ENCODE data around the gene CCDC177.
"Not testable (repeated sequence)": the region's sequence is repeated elsewhere in the genome, so short reads cannot be mapped to it uniquely, and the experiment has no call there.

The CCDC177 gene

DNA sequence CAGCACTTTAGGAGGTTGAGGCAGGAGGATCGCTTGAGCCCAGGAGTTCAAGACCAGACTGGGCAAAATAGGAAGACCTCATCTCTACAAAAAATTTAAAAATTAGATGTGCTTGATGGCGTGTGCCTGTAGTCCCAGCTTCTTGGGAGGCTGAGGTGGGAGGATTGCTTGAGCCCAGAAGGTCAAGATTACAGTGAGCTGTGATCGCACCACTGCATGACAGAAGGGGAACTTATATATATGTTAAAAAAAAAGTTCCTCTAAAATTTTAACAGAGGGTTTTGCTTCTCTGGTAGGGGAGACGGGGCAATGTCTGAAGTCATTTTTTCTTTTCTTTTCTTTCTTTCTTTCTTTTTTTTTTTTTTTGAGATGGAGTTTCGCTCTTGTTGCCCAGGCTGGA lies 24.8 kb upstream of the CCDC177 start:
- not testable (repeated sequence) for DNase-seq

DNA sequence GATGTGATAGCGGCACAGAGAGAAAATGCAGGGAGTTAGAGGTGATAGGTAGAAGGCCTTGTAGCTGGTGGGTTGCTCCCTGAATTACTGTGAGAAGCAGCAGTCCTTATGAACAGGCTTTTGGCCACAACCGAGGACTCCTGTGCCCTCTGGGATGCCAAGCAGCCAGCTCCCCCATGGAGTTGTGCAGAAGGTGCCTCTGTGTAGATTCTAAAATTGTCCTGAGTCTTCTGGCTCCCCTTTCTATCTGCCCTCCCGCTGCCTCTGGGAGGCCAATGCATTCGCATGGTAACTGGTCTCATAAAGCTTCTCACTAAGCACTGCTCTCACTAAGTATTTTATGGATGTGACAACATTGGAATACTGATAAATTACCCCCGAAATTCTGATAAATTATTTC lies 20.7 kb upstream of the CCDC177 start:
- DNase-seq: no peak

DNA sequence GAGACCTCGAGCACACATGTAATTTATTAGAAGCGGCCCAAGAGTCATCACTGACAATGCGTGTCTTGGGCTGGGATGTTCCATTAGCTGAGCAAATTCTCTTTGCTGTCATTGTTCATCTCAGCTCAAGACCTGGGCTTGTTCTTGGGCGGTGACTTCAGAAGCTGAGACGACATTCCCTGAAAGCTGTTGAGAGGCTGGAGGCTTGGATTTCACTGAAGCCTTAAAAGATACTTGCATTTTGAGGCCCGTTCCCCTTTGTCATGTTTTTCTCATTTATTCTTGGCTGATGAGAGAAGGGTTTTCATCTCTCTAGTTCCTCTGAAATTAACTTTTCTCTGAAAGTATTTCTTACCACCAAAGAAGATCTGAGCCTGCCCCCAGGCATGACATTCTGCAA lies 20.2 kb upstream of the CCDC177 start:
- DNase-seq: no peak

DNA sequence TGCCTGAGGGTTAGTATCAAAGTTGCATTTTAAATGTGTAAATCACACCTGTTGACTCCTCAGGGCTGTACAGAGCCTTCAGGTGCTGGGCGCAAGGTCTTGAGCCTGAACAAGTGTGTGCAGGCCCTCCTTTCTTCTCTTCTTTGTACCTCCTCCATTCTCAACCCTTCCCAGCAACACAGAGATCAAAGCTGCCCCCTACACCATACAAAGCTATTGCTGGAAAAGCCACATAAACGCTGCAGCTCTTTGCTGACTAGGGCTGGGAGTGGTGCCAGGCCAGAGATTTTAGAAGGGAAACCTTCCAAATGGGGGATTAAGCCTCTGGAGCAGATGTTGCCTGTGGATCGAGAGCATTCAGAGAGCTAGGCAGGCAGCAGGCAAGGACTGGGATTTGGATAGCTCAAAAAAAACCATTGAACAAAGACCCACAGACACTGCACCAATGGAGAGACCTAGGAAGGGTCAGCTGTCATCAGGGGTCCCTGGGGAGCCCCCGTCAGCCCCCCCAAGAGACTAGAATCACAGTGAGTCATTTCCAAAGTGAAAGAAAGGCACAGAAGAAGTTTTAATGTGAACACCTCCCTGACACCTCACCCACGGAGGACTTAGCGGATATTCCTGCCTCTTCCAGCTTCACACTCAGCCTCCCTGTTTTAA lies 18.5 kb upstream of the CCDC177 start:
- no peak for DNase-seq

DNA sequence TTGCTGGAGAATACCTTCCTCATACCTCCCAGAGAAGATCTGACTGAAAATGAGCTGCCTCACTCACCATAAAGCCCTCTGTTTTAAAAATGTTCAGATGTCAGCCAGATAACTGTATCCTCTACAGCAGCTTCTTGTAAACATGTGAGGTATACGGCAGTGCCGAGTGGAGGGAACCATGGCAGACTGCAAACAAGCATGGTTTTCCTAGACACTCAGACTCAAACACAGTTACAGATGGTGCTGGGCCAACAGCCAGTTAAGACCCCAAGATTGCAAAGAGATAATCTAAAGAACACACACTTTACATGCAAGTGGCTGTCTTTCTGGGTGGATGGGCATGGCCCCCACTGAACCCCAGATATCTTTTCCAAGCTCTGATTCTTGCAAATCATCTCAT lies 16.6 kb upstream of the CCDC177 start:
- no peak for DNase-seq

DNA sequence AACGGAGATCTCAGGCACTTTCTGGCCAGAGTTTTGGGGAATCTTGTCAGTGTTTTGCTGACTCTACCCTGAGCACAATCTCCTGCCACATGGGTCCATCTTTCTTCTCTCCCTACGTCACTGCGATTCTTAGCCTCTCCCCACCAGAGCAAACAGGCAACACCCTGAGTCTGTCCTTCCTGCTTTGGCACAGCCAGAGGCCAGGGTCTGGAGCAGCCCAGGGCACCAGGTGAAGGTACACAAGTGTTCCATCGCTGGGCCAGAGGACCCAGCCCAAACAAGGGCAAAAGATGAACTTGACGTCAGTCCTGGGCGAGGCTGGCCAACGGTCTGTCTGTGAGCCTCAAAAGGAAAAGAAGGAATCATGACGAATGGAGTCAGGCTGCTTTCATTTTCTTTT lies 12.7 kb upstream of the CCDC177 start:
- DNase-seq: no peak

DNA sequence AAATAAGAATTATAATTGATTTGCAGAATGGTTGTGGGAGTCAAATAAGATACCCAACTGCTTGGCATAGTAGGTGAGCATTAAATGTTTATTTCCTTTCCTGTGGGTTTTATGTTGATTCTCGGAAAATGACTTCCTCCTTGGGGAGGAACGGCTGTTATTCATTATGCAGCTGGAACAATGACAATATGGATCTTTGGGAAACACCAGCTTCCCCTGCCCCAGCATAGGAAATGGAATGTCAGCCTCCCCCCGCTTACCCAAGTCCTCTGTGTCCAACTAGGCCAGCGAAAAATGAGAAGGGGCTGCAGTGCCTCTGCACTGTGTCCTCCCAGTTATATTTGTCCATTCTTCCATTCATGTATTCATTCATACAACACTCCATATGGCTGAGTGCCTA lies 11.7 kb upstream of the CCDC177 start:
- no peak for DNase-seq

DNA sequence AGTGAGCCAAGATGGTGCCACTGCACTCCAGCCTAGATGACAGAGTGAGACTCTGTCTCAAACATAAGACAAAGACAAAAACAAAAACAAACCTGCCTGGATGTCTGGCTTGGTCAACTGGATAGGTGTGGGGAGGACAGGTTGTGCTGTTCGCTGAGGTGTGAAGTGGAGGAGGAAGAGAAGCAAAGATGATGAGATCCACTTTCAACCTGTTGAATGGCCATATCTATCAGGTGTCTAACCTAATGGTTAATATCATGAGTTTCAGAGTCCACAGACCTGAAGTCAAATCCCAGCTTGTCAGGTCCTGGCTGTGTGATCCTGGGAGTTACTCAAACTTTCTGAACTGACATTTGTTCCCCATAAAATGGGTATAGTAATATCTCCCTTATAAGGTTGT lies 9.7 kb upstream of the CCDC177 start:
- no peak for DNase-seq

DNA sequence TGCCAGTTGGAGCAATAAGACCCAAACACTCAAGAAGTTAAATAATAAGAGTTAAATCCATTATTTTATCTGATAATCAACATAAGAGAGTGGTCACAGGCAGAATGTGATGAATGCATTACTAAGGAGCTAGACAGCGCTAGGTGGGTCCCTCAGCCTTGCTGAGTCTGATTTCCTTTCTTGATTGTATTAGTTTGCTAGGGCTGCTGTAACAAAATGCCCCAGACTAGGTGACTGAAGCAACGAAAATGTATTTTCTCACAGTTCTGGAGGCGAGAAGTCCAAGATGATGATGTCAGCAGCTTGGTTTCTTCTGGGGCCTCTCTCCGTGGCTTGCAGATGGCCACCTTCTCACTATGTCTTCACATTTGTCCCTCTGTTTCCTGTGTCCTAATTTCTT lies 8.2 kb upstream of the CCDC177 start:
- no peak for DNase-seq

DNA sequence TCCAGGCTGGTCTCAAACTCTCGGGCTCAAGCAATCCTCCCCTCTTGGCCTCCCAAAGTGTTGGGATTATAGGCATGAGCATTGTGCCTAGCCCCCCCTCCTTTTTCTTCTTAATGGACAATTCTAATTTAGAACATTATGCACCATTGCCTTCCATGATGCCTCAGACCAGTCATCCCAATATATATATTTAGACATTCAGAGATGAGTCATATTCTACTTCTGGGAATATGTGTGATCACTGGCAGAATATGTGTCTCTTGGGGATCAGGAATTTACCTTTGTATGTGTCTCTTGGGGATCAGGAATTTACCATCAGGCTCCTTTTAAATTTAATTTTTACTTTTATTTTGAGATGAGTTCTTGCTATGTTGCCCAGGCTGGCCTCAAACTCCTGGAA lies 7.5 kb upstream of the CCDC177 start:
- no peak for DNase-seq

DNA sequence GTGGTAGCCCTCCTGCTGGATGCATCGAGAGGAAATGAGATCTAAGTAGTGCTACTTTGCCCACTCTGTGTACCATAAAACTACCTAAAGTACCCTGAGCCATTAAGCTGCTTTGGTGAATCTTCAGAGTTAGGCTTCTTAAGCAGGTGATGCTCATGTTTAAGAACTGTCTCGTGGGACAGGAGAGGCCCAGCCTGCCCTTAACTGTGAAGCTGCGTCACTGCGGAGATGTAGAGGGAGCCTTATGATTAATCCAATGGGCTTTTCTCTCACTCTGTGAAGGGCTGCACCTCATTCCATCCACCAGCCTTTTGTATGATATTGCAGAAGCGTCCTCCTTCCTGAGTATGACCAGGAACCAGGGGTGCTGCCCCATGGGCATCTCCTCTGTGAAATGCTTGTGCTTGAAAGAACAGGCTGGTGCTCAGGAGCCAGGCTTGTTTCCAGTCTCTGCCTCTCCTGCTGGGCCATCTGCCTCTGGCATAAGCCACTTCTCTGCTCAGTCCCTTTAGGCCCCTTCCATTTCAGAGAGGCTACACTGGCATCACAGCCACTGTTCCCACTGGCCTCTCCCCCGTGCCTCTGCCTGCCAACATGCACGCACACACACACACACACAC lies 6.8 kb upstream of the CCDC177 start:
- no peak for DNase-seq

DNA sequence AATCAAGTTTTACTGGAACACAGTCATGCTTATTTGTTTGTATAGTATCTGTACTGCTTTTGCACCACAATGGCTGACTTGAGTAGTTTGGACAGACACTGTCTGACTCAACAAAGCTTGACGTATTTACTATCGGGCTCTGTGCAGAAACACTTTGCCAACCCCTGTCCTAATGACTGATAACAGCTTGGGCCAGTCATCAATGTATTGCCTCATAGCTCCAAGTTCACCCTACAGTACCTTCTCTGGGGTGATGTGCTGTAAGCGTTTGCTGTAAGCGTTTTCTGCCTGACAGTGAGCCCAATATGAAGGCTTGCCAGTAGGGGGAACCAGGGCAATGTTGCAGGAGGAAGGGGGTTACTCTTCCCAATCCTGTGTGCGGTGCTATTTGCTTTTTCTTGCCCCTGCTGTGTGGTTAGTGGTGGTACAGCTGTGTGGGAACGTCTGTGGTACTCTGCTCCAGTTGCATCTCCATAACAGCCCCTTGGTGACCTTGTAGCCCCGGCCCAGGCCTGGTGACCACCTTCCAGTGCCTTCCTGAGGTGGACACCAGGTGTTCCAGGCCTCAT lies 5.4 kb upstream of the CCDC177 start:
- no peak for DNase-seq

DNA sequence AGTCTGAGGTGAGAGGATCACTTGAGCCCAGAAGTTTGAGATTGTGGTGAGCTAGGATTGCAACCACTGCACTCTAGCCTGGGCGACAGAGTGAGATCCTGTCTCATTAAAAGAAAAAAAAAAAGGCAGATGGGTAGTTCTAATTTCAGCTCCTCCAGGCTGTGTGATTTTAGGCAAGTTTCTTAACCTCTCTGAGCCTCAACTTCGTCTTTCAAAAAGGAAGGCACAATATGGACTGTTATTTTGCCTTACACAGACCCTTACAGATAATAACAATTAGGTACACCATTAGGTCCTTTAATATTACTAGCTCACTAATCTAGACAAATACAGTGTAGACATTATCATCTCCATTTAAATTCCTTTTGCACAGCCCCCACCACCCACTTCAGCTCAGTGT lies 4.8 kb upstream of the CCDC177 start:
- no peak for DNase-seq

DNA sequence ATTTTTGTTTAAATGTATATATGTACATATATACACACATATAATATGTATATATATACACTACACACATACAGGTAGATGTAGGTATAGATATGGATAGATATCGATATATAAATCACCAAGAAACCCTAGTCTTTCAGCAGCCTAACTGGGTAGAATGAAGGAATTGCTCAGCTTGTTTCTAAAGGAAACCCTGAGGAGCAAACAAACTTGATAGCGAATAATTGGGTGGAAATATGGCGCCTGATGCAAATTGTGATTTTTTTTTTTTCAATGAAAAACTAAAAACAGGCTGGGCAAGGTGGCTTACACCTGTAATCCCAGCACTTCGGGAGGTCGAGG lies 254 bp upstream of the CCDC177 start:
- DNase-seq: no peak

DNA sequence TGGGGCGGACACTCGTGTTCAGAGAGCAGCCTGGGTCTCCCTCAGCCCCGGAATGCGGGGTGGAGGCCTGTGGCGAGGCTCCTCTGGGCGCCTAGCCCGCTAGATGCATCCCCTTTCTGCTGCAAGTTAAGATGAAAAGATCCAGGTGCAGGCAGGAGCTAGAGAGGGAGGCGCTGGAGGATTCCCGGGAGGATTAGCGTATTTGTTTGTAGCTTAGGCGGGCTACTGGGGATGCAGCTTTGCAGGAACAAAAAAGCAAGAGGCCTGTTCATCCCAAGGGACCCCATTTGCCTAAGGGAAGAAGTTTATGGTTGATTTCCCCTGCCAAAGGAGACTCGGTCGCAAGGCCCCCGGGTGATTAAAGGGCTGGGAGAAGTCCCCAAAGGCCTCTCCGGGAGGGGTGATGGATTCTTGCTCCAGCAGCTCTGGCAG lies 824 bp downstream of the CCDC177 start:
- DNase-seq: no peak

DNA sequence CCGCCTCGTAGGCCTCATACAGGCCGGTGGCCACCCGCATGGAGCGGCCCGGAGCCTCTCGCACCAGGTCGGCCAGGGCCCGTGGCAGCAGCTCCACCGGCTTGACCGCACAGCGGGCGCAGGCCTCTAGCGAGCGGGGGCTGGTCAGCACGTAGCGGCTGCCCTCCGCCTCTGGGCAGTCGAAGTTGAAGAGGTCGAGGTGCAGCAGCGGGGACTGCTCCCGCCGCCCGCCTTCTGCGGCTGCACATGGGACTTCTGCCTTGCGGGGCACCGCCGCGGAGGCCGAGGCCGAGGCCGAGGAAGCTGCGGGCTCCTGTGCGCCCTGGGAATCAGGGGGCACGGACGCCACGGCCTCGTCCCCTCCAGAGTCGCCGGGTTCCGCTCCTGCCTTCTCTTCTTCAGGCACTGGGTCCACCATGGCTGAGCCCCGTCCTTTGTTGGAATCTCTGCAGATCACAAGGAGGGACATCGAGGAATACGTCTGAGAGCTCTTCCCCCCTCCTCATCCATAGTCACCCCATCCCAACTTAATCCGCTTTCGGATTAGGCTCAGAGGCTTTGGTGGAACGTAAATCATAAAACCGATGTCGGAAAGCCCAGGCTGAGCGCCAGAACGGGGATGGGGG lies 1.4 kb downstream of the CCDC177 start:
- DNase-seq: no peak

DNA sequence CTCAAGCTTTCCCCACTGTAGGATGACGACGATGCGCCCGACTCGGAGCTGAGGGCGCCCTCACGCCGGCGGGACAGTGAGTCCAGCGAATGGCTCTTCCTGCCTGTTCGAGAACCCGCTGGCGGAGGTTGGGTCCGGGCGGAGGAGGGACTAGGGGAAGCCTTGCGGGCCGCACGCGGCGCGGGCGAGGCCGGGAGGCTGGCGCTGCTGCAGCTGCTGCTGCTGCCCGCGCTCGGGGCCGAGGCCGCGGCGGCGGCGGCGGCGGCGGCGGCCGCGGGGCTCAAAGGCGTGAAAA lies 1.9 kb downstream of the CCDC177 start:
- no peak for DNase-seq

DNA sequence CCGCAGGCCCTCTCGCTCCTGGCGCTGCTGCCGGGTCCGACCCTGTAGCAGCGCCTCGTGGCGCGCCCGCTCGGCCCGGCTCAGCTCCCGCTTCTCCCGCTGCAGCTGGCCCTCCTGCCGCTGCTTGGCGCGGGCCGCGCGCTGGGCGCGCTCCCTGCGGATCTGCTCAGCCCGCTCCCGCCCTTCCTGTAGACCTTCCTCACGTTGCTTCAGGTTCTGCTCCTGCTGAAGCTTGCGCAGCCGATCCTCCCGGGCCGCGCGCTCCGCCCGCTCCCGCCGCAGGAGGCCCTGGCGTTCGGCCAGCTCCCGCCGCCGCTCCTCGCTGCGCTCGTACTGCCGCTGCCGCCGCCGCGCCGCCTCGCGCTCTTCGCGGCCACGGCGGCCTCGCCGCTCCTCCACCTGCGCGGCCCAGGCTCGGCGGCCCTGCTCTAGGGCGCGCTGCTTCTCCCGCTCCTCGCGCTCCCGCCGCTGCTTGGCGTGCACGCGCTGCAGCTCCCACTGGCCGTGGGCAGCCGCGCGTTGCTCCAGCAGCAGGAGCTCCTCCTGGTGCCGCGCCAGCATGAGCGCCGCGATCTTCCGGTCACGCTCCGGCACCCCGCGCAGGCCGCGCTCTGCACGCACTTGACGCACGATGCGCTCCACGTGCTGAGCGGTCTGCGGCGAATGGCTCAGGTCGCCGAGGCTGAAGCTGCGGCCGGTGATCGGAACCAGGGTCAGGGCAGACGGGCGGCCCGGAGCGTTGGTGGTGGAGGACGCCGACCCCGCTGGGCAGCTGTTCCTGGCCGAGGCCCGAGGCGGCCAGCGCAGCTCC lies 2.4 kb downstream of the CCDC177 start:
- DNase-seq: no peak

DNA sequence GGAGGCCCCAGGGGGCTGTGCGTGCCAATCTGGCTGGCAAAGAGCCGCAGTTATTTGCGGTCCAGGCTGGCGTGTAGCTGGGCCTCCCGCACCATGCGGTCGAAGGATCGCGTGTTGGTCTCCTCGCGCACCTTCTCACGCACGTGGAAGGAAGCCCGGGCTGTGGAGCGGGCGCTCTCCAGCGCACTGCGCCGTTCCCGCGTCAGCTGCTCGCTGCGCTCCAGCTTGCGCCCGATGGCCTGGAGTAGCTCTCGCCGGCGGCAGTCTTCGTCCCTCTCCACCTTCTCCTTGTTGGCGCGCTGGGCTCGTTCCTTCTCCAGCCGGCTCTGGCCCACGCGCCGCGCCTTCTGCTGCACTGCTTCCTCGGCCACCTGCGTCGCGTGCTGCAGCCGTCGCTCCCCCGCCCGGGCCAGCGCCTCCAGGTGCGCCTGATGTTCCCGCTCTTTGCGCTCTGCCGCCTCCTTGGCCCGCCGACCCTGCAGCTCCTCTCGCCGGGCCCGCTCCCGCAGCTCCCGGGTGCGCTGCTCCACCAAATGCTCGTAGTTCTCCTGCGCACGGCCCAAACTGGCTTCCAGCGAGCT lies 3.1 kb downstream of the CCDC177 start:
- DNase-seq: no peak

DNA sequence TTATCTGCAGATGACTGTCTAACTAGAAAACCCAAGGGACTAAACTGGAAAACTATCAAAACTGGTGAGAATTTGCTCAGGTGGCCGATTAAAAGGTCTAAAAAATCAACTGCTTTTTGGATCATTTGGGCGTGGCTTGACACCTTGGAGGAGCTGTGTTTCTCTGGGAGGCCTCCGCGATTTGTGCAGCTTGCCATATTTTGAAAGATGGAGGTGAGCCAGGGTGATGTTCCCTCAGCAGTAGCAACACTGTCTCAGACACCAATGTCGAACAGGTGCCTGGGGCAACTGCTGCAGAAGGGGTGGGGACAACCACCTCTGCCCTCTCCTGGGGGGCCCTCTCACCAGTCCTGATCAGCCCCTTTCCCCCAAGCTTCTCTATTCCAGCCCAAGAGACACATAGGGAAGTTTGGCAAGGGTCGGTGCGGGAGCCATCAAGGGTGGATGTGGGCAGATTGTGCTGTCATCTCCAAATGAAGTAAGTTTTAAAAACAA lies 3.8 kb downstream of the CCDC177 start:
- no peak for DNase-seq

DNA sequence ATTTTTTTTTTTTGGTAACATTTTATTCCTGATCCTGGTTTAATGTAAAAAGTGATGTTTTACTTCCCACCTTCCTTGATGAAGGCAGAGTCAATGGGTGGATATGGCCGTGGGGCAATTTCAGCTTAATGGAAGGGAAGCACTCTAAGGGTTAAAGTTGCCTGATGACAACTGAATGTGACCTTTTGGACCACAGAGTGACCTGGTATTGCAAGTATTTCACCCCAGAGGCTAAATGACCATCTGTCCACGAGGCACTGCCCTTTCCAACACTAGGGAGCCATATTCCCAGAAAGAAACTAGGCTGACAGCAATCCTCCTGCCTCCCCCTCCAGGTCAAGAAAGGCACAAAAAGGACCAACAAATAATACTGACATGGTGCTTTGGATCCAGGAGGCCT lies 4.8 kb downstream of the CCDC177 start:
- DNase-seq: no peak

DNA sequence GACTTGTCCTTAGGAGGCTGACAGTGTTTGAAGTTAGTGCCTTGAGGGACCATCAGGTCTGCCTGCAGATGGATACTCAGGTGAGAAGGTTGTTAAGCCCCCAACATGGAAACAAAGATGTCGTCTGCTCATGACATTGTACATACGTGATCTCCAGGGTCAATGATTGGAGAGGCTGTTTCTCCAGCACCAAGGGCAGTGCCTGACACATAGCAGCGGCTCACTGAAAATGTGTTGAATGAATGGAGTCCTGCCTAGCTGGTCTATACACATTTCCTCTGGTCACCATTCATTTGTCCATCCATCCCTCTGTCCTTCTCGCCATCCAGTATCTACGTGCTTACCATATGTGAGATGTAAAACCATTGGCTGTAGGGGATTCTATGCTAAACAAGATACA lies 7.1 kb downstream of the CCDC177 start:
- no peak for DNase-seq

DNA sequence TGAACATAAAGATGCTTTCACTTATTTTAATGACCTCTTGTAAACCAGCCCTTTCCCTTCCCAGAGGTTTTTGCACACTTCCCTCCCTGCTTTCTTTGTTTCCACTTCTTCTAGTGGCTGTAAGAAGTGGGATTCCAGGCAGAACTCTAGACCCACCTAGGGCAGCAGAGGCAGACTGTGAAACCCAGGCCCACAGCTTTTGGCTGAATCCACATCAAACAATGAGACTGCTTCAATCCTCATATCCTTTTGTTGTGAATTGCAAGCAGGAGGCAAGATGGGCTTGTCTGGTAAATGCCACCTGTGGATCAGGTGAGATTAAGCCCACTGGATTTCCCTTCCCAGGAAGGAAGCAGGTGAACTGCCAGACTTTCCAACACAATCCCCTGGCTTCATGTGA lies 12.8 kb downstream of the CCDC177 start:
- no peak for DNase-seq

Measured in activated CD4-positive, CD25-positive, alpha-beta regulatory T cell (primary cell).